GM12878 (cell line): ENCODE measurements around the gene NAALADL2.

Experiments
- ZNF274 ChIP-seq: IDR thresholded peaks from one replicate; pipeline ENCODE4 v1.8.0; 2011; ENCODE audit not compliant: insufficient read length, insufficient read depth
- TF ChIP-seq, protein P1 (sequence below), 3 experiments: IDR thresholded peaks in 2 of 3; conservative IDR thresholded peaks in 1 of 3; 2 replicates each; pipeline ENCODE4 v1.5.1; 2011; ENCODE audit warnings: low read depth in 3 of 3, low read length in 3 of 3, mild to moderate bottlenecking in 3 of 3, control low read depth in 2 of 3, moderate library complexity in 2 of 3, inconsistent platforms in 1 of 3, mixed read lengths in 1 of 3; ENCODE audit not compliant: control insufficient read depth in 2 of 3, insufficient read depth in 1 of 3; ENCODE audit errors: extremely low read depth in 1 of 3
- TF ChIP-seq, protein P2 (sequence below): fragments of 450-650 bp; IDR thresholded peaks from 2 replicates; pipeline ENCODE4 v1.6.1; 2018; ENCODE audit warnings: mild to moderate bottlenecking, low read depth, moderate library complexity; ENCODE audit not compliant: partially characterized antibody

DNA sequence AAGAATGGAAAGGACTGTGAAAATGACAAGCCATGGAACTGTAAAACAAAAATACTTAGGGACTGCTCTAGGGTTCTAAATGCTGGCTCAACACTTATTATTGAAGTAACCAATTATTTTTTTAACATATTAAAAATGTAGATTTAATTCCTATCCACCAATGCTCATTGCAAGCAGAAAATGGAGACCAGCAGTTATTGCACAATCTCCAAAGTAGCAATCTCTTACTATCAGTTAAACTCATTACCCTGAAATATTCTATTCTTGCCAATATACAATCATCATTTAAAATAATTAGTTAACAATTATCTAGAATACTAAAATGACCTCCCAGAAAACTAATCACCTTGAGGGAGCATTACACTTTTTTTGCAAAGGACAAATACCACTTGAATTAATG, 499.8 kb downstream of the NAALADL2 start:
- TF ChIP-seq, protein P1, sequence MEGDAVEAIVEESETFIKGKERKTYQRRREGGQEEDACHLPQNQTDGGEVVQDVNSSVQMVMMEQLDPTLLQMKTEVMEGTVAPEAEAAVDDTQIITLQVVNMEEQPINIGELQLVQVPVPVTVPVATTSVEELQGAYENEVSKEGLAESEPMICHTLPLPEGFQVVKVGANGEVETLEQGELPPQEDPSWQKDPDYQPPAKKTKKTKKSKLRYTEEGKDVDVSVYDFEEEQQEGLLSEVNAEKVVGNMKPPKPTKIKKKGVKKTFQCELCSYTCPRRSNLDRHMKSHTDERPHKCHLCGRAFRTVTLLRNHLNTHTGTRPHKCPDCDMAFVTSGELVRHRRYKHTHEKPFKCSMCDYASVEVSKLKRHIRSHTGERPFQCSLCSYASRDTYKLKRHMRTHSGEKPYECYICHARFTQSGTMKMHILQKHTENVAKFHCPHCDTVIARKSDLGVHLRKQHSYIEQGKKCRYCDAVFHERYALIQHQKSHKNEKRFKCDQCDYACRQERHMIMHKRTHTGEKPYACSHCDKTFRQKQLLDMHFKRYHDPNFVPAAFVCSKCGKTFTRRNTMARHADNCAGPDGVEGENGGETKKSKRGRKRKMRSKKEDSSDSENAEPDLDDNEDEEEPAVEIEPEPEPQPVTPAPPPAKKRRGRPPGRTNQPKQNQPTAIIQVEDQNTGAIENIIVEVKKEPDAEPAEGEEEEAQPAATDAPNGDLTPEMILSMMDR (IDR thresholded peaks at IDR 0.05 in 2 of 3, conservative IDR thresholded peaks at IDR 0.05 in 1 of 3; ENCODE audit: control insufficient read depth in 2 of 3, extremely low read depth in 1 of 3, insufficient read depth in 1 of 3, low read depth in 3 of 3, low read length in 3 of 3): no peak
- TF ChIP-seq, protein P2, sequence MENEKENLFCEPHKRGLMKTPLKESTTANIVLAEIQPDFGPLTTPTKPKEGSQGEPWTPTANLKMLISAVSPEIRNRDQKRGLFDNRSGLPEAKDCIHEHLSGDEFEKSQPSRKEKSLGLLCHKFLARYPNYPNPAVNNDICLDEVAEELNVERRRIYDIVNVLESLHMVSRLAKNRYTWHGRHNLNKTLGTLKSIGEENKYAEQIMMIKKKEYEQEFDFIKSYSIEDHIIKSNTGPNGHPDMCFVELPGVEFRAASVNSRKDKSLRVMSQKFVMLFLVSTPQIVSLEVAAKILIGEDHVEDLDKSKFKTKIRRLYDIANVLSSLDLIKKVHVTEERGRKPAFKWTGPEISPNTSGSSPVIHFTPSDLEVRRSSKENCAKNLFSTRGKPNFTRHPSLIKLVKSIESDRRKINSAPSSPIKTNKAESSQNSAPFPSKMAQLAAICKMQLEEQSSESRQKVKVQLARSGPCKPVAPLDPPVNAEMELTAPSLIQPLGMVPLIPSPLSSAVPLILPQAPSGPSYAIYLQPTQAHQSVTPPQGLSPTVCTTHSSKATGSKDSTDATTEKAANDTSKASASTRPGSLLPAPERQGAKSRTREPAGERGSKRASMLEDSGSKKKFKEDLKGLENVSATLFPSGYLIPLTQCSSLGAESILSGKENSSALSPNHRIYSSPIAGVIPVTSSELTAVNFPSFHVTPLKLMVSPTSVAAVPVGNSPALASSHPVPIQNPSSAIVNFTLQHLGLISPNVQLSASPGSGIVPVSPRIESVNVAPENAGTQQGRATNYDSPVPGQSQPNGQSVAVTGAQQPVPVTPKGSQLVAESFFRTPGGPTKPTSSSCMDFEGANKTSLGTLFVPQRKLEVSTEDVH: no peak
- no peak for TF ChIP-seq ZNF274
